ENCODE results near the gene ERCC1. TPM values are rescaled to one million over a fixed set of nuclear protein-coding genes. Genes with fewer than 3 reads are reported as not detected.

The ERCC1 gene
- total RNA-seq, result 86.2 and 88.5 TPM in 2 replicates

DNA sequence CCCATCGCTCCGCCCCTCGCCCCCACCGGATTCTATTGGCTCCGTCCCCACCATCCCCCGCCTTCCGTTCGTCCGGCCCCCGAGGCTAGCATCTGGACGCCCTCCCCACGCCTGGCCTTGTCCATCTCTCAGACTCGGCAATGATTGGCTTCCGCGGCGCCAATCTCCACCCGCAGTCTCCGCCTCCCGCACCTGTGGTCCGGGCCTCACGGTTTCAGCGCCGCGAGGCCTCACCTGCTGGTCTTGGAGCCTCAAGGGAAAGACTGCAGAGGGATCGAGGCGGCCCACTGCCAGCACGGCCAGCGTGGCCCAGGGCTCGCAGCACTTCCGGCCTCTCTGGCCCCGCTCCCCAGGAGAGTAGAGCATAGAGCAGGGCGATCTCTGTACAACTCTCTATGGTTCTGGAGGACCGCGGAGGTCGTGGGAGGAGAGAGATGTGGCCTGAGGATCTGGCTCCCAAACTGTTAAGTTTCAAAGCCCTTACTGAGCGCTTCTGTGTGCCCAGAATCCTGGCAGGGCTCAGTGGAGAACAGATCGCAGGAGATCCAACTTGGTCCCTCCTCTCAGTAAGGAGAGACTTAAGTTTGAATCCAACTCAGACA, at the start of gene ERCC1:
Gene ERCC1 (minus strand): TSS at position 329 of the 602 bp plus-strand sequence. CDS start 543 bp downstream, outside the sequence.
- intact Hi-C loops (cut with micrococcal nuclease), result loop anchor here (1.0 kb wide), 5 partner anchors 17 to 222 kb away; partner anchors contain the start of genes ERCC2, OPA3 and POLR1G

DNA sequence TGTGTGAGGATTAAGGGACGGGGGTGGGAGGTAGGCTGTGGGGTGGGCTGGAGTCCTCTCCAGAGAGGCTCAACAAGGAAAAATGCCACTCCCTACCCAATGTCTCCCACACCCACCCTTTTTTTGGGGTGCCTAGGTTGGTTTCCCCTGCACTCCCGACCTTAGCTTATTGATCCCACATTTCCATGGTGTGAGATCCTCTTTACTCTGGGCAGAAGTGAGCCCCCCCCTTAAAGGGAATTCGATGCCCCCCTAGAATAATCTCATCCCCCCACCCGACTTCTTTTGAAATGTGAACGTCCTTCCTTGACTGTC, 49.6 kb upstream of the ERCC1 start:
- intact Hi-C loops (cut with micrococcal nuclease), result no loop called here

DNA sequence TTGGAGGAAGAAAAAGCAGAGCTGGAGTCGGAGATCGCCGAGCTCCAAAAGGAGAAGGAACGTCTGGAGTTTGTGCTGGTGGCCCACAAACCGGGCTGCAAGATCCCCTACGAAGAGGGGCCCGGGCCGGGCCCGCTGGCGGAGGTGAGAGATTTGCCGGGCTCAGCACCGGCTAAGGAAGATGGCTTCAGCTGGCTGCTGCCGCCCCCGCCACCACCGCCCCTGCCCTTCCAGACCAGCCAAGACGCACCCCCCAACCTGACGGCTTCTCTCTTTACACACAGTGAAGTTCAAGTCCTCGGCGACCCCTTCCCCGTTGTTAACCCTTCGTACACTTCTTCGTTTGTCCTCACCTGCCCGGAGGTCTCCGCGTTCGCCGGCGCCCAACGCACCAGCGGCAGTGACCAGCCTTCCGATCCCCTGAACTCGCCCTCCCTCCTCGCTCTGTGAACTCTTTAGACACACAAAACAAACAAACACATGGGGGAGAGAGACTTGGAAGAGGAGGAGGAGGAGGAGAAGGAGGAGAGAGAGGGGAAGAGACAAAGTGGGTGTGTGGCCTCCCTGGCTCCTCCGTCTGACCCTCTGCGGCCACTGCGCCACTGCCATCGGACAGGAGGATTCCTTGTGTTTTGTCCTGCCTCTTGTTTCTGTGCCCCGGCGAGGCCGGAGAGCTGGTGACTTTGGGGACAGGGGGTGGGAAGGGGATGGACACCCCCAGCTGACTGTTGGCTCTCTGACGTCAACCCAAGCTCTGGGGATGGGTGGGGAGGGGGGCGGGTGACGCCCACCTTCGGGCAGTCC, 49.0 kb upstream of the ERCC1 start:
- intact Hi-C loops (cut with micrococcal nuclease), result no loop called here

DNA sequence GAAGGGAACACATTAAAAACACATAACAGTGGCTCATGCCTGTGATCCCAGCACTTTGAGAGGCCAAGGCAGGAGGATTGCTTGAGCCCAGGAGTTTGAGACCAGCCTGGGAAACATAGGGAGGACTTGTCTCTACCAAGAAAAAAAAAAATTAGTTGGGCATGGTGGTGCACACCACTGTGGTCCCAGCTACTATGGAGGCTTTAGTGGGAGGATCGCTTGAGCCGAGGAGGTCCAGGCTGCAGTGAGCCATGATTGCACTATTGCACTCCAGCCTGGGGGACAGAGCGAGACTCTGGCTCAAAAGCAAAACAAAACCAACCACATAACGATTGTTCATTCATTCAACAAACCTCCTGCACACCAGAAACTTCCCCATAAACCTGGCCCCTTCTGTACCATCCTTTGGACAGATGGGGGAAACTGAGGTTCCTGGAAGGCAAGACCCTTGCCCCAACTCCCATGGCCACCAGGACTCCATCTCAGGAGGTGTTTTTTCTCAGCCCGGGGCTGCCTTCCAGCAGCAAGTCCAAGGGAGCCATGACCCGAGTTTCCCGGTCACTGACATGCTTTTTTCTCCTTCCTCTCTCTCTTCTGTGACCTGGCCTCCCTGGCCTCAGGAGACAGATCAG, 48.3 kb upstream of the ERCC1 start:
- intact Hi-C loops (cut with micrococcal nuclease), result no loop called here

DNA sequence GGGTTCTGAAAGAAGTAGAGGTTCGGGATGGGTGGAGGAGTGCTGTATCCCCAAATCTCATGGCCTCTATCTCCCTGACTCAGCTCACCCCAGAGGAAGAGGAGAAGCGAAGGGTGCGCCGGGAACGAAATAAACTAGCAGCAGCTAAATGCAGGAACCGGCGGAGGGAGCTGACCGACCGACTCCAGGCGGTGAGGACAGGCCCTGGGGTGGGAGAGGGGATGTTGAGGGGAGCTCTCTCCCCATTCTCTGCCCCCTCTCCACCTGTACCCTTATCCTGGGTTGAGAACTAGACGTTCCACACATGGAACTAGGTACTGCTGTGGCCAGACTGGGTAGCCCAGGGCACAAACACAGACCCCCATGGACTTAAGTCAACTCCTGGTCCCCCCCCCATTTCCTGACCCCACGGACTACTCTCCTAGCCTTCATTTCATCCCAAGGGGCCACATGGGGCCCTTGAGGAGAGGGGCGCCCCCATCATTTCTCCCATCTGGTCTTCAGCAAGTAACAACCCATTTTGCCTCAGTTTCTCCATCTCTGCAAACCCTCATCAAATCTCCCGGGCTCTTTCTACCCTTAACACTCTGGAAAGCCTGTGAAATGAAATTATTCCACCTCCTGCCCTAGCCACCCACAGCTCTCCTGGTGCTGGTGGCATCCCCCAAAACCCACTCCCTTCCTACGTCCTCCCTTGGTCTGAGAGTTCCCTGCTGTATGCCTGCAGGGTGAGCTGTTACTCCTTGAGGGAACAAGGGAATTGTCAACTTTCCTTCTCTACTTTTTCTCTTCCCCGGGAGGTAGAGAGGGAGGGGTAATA, 47.6 kb upstream of the ERCC1 start:
- intact Hi-C loops (cut with micrococcal nuclease), result no loop called here

DNA sequence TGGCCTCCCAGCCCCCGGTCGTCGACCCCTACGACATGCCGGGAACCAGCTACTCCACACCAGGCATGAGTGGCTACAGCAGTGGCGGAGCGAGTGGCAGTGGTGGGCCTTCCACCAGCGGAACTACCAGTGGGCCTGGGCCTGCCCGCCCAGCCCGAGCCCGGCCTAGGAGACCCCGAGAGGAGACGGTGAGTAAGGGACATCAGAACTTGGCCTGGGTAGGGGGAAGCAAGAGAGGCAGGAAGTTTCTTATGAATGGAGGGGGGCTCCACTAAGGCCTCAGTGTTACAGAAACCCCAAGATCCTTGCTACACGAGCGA, 47.0 kb upstream of the ERCC1 start:
- intact Hi-C loops (cut with micrococcal nuclease), result no loop called here

DNA sequence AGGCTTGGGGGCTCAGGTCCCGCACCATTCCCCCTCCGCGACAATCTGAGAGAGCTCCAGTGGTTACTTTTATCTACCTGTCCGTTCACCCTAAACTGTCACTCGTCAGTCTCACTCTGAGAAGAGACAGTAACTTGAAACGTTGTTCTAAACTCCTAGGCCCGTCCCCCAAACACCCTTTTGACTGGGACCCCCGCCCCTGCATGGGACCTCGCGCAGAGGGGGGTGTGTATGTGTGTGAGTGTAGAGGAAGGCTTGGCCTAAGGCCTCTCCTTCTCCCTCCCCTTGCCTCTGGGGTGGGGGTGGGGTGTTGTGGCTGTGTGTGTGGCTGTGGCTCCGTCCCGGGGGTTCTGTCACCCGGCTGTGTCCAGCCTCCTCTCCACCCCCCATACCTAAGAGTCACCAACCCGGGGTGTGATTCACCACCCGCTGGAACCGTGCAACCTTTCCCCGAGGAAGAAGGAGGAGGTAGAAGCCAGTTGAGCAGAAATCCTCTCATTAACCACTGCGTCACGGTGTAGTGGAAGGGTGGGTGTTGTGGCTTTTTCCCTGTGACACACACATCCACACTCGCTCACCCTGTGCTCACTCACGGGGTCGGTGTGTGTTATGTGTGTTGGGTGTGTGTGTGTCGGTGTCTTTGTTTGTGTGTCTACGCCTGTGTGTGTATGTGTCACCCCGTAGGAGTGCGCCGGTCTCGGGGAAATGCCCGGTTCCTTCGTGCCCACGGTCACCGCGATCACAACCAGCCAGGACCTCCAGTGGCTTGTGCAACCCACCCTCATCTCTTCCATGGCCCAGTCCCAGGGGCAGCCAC, 46.4 kb upstream of the ERCC1 start:
- intact Hi-C loops (cut with micrococcal nuclease), result loop anchor here (1.0 to 2.0 kb wide), 2 partner anchors 8 to 15 kb away; no protein-coding TSS in a partner anchor

DNA sequence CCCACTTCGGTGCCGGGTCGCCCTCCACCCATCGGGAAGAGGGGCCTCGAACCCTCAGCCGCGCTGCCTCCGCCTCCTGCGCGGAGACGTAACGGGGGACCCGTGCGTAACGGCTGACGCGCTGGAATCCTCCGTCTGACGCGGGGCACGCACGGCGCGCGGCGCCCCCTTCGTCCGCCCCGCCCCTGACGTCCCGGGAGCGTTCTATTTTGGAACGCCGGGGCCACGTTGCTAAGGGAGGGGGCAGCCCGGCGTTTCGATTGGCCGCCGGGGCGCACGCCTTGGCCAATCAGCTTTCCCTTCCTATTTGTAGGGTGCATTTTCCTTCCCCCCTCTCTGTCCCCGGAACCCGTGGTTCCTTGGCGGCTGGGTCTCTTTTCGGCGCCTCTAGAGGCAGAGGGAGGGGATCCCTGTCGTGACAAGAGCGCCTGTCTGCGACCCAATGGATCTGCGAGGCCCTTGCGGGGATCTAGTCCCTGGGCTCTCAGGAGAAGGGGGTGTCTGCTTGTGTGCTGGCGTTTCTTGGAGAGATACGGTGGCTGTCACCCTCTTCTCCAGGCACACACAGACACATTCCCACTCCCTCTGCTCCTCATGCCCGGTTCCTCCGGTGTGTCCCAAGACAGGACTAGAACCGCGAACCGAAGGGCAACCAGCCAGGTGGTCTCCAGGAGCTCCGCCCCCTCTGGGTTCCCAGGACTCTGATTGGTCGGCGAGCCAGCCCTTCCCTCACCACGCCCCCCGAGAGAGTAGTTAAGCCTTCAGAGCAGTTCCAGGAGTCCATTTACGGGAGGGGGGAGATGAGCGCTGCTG, 45.6 kb upstream of the ERCC1 start:
- intact Hi-C loops (cut with micrococcal nuclease), result loop anchor here (1.0 to 2.0 kb wide), 2 partner anchors 9 to 15 kb away; no protein-coding TSS in a partner anchor

DNA sequence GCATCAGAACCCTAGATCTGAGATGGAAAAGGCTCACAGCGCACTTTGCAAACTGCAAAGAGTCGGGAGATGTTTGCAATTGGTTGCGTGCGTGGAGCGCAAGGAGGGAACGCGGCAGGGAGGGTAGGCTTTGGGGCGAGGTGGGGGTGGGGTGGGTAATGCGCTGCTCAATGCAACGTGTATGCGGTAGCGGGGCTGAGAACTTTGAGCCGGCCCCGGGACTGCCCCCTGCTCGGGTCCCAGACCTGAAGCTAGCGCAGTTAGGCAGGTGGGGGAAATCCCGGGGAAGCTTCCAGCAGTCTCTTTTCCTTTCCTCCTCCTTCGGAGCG, 45.0 kb upstream of the ERCC1 start:
- intact Hi-C loops (cut with micrococcal nuclease), result loop anchor here (1.0 to 2.0 kb wide), 2 partner anchors 10 to 16 kb away; no protein-coding TSS in a partner anchor

DNA sequence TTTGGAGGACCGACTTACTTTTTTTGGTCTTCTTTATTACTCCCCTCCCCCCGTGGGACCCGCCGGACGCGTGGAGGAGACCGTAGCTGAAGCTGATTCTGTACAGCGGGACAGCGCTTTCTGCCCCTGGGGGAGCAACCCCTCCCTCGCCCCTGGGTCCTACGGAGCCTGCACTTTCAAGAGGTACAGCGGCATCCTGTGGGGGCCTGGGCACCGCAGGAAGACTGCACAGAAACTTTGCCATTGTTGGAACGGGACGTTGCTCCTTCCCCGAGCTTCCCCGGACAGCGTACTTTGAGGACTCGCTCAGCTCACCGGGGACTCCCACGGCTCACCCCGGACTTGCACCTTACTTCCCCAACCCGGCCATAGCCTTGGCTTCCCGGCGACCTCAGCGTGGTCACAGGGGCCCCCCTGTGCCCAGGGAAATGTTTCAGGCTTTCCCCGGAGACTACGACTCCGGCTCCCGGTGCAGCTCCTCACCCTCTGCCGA, 44.5 kb upstream of the ERCC1 start:
- intact Hi-C loops (cut with micrococcal nuclease), result loop anchor here (2.0 kb wide), 1 partner anchor 17 kb away; no protein-coding TSS in a partner anchor

DNA sequence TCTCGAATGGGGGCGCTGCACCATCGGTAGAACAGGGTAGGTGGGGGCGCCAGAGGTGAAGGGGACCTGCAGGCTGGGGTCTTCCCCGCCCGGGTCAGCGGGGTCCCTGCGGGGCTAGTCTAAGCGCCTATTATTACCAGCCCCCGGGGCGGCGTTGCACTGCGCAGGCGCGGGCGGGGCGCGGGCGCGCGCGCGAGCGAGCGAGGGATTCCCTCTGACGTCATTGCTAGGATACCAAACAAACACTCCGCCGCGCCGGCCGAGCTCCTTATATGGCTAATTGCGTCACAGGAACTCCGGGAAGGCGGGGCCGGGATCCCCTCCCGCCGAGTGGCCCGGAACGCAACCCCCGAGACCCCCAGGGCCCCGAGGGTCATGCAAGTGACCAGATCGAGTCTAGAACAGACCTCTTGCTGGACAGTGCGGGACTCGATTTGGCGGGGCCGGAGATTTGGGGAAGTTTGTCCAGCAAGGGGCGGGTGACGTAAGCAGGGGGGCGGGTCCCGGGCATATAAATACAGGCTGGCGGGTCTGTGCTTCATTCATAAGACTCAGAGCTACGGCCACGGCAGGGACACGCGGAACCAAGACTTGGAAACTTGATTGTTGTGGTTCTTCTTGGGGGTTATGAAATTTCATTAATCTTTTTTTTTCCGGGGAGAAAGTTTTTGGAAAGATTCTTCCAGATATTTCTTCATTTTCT, 43.9 kb upstream of the ERCC1 start, which contains the start of gene FOSB:
Gene FOSB (plus strand): TSS at position 541 of the 703 bp plus-strand sequence. CDS start 591 bp downstream, outside the sequence.
- intact Hi-C loops (cut with micrococcal nuclease), result loop anchor here (1.0 to 2.0 kb wide), 5 partner anchors 16 to 465 kb away; partner anchors contain the start of gene OPA3

DNA sequence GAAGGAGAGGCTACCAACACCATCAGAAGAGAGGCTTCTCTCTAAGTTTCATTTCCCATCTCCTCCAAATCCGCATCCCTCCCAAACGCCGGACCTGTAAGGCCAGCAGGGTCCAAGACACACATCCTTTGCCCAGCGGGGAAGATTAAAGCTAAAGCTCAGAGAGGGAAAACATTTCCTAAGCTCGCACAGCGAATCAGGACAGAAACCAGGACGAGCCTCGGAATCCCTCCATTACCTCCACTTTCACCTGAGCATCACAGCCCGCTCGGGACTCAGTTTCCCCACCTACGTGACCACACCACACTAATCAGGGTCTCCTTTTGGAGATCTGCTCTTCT, 43.4 kb upstream of the ERCC1 start:
- intact Hi-C loops (cut with micrococcal nuclease), result loop anchor here (1.0 kb wide), 4 partner anchors 16 to 465 kb away; partner anchors contain the start of gene OPA3

DNA sequence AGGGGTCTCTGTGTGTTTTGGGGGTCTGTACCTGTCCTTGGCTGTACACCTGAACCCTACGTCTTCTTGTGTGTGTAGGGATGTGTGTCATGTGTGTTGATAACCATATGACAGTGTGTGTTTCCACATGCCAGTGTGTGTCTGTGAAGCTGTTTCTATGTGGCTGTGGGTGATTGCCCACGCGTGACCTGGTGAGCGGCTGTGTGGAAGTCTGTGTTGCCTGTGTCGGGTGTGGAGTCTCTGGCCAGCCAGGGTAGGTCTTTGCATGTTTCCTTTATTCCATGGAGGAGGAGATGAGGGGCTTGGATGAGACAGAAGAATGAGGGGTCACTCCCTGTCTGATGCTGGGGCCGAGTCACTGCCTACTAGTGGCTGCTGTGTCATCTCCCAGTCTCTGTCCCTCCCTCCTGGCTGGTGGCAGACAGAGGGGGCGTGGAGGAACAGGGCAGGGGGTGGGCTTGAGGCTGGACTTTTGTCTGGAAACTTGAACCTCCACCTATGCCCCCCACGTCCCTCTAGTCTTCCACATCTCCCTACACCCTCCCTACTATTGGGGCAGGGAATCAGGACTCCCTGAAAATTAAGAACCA, 41.2 kb upstream of the ERCC1 start:
- intact Hi-C loops (cut with micrococcal nuclease), result no loop called here

DNA sequence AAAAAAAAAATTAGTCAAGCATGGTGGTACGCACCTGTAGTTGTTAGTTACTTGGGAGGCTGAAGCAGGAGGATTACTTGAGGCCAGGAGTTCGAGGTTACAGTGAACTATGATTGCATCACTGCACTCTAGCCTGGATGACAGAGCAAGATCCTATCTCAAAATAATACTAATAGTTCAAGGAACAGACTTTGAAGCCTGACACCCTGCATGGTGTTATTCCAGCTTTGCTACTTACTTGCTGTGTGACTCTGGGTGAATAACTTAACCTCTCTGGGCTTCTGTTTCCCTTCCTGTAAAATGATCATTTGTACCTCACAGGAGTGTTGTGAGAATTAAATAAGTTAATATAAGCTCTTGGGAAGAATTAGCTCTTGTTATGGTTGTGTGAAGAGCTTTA, 40.6 kb upstream of the ERCC1 start:
- intact Hi-C loops (cut with micrococcal nuclease), result no loop called here

DNA sequence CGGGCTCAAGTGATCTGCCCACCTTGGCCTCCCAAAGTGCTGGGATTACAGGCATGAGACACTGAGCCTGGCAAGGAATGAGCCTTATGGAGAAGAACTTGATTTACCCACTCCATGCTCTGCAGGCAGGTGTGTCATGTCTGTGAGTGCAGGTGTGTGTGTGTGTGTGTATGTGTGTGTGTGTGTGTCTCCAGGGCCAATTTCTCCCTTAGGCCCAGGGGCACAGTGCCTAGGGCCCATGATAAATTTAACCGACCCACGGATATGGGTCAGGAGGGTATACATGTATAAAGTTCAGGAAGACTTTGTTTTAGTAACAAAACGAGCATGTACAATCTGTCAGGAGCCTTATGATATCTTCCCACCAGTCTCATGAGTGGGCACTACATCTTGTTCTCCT, 39.5 kb upstream of the ERCC1 start:
- intact Hi-C loops (cut with micrococcal nuclease), result no loop called here

DNA sequence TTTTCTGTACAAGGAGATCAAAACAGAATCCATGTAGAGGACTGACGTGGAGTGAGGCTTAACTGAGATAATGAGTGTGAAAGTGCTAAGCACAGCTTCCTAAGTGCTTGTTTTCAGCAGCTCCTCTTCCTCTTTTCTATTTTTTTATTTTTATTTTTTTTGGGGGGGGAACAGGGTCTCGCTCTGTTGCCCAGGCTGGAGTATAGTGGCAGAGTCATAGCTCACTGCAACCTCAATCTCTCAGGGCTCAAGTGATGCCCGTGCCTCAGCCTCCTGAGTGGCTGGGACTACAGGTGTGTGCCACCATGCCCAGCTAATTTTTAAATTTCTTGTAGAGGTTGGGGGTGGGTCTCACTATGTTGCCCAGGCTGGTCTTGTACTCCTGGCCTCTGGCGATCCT, 38.5 kb upstream of the ERCC1 start:
- intact Hi-C loops (cut with micrococcal nuclease), result no loop called here

DNA sequence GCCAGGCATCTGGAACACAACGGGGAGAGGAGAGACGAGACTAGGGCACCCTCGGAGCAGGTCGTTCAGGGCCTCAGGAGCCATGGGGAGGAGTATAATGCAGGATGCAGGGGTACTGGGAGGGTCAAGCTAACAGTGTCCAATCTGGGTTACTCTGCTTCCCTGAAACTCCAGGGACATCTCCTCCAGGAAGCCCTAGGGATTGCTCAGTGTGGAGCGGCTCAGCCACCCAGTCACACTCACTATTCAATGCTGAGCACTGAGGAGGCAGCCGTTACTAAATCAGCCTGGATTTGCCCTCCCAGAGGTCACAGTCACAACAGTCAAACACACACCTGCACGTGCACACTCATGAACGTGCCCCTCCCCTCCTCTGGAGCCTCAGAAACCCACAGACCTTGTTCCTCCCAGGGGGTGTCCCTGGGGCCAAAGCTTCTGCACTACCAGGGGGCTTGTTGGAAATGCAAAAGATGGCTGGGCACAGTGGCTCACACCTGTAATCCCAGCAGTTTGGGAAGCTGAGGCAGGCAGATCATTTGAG, 37.2 kb upstream of the ERCC1 start:
- intact Hi-C loops (cut with micrococcal nuclease), result no loop called here

DNA sequence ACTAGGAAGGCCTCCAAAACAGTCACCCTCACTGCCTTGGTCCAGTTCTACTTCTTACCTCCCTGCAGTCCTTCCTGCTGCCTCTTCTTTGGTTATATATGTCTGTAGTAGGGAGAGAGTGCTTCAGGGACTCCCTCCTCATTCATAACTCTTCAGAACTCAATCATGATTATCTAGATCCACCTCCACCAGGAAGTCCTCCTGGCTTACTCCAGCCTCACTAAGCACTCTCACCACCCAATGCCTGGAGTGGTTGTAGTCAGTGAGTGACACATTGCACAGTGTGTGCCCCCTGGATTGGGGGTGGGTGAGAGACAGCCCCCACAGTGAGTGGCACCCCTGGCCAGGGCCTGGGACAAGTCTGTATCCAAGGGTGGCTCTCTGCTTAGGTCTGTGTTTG, 34.1 kb upstream of the ERCC1 start:
- intact Hi-C loops (cut with micrococcal nuclease), result no loop called here

Data from T-helper 1 cell treated with Interleukin-12 subunit alpha and Interleukin-12 subunit beta and Interleukin-4 antibody, amounts not matched to agents 30 ng/mL and 1 ng/mL, for 36 hours (primary cell).